Renal pelvis (tissue), 4 donors: ENCODE measurements around the gene PPTC7. TPM values are rescaled to one million over a fixed set of nuclear protein-coding genes. Genes with fewer than 3 reads are reported as not detected.
"Not testable (repeated sequence)": the region's sequence is repeated elsewhere in the genome, so short reads cannot be mapped to it uniquely, and the experiment has no call there.

Experiments
- DNase-seq: peaks from one replicate; pipeline ENCODE4 v3.0.0-alpha.2; 2013
- polyA plus RNA-seq, 3 donors: library from polyadenylated mRNA; unstranded; fragments of 120-200 nt; gene quantifications; one replicate each; pipeline ENCODE4 v1.2.1, GENCODE V29; 2013; ENCODE audit not compliant: insufficient read length in 3 of 3

The PPTC7 gene
- polyA plus RNA-seq, 3 donors = 17.7 to 20.9 (median 20.8) TPM

- peak; percentile 29 for DNase-seq
These were observed 8.4 kb upstream of the PPTC7 start for GRCh38 chr12:110591451-110592051.

- DNase-seq = peak; percentile 47
These were observed 7.7 kb upstream of the PPTC7 start for GRCh38 chr12:110590806-110591326.

DNA sequence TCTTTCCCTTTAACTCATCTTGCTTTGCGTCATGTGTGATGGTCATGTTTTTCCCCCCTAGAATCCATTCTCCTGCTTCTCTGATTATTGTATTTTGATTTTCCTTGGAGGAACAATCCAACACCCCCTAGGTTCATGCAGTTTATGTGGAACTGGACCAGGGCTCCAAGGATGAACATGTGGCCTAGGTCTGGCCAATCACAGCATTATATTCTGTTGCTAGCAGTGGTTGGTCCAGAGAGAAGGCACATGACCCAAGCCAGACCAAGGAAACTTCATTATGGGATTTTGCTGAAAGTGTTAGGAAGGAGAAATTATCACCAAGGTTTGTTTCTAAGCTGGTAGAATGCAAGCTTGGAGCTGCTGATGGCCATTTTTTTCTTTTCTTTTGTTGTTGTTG lies 6.9 kb upstream of the PPTC7 start:
- DNase-seq = no peak

DNA sequence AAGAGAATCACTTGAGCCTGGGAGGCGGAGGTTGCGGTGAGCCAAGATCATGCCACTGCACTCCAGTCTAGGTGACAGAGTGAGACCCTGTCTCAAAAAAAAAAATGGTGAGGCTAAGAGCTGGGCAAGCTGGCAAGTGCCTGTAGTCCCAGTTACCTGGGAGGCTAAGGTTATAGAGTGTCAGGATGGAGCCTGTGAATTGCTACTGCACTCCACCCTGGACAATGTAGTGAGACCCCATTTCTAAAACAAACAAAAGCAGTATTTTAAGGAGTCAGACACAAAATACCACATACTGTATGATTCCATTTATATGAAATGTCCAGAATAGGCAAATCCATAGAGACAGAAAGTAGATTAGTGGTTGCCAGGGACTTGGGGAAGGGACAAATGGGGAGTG lies 4.0 kb upstream of the PPTC7 start:
- not testable (repeated sequence) for DNase-seq

DNA sequence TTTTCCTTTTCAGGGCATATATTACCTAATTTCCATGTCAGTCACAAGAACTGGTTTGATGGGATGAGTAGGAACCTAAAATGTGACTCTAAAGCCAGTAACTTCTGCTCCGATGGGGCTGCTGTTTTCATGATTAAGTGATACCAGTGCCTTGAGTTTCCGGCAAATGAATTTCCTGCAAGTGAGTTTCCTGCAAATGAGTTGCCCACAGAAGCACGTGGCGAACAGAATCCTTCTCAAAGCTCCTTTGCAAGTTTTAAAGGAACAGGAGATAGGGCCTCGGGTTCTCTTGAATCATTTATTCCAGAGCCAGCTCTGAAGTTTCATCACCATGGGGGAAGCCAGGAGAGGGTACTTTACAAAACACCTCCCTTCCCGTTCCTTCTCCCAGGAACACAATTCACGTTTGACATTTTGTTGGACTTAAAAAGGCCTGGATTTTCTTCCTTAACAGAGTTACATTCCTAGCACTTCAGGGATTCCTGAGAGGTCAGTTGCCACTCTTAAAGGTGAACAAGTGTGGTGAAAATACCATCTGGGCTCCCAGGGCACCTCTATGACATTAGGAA lies 2.2 kb upstream of the PPTC7 start:
- DNase-seq = no peak

- no peak for DNase-seq
These were observed 612 bp downstream of the PPTC7 start for GRCh38 chr12:110582276-110583136.

DNA sequence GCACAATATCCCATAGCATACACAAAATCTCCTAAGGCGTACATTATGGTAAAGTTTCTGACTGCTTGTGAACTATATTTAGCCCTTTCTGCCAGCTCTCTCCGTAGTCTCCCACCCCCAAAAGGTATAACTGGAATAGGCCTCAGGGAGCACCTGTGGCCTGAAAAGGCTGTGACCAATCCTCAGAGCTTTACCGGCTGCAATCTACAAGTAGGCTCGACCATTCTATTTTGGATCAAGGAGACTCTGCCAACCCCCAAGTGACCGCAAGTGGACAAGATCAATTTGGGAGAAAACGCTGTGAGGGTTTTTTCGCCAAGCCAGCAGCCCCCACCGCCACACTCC lies 1.2 kb downstream of the PPTC7 start:
- DNase-seq = no peak

- no peak for DNase-seq
These were observed 3.4 kb downstream of the PPTC7 start for GRCh38 chr12:110579535-110580253.

DNA sequence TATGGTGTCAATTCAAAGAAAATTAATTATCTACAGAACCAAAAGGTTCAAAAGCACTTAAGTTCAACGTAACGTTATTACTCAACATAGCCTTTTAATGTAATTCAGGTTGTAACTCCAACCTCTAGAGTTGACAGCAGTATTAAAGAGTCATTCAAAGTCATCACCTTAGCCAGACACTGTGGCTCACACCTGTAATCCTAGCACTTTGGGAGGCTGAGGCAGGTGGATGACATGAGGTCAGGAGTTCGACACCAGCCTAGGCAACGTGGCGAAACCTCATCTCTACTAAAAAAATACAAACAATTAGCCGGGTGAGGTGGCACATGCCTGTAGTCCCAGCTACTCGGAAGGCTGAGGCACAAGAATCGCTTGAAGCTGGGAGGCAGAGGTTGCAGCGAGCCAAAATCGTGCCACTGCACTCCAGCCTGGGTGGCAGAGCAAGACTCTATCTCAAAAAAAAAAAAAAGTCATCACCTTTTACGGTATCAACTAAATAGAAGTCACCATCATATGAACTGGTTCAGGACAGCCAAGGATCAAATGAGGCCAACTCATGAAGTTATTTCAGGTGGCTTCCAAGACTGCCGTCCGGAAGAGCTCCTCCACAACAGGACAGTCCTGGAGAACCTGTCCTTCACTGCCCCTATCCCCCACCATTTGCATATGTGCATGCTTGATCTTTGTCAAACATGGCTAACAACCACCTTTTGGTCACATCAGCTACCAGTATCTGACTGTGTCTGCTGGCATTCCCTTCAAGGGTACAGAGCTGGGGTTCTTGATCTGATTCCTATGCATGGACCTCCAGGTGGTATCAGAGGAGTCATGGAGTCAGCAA lies 4.2 kb downstream of the PPTC7 start:
- DNase-seq = no peak

DNA sequence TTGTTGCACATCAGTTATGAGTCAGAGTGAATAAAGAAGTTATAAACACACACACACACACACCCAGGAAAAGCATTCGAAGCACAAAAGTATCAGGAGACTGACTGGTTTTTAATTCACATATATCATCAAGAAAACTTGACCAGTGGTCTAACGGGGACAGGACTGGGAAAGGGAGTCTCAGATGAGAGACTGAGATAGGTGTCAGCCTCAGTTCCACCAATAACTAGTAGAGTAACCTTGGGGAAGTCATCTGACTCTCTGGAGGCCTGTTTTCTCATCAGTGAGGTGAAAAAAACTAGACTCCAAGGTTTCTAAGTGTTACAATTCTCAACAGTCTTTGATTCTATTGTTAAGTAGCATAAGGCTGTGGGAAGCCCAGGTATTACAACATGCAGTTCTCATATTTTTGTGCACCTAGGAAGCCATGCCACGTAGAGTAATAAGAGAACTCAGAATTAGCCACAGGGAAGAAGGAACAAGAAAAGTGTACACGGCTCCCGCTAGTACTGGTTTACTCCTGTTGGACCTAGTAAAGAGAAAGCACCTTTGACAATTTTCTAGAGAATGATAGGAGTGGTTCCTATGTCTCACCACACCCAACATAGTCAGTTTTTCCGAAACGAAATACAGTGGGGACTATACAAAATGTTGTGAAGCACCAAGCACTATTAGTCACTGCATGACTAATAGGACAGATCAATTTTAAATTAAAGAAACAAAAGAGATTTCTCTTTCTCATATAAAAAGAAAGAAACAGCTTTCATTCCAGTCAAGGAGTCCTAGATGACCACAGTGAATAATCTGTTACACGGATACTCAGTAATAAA lies 5.0 kb downstream of the PPTC7 start:
- no peak for DNase-seq

DNA sequence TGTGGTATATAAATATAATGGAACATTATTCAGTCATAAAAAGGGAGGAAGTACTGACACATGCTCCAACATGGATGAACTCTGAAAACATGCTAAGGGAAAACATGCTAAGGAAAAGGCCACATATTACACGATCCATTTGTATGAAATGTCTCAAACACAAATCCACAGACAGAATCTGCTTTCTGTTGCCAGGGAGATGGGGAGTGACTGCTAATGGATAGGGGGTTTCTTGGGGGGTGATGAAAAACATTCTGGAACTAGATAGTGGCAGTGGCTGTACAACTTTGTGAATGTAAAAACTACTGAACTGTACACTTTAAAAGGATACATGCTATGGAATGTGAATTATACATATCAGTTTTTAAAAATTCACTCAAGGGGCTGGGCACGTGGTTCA lies 6.6 kb downstream of the PPTC7 start:
- DNase-seq = no peak

DNA sequence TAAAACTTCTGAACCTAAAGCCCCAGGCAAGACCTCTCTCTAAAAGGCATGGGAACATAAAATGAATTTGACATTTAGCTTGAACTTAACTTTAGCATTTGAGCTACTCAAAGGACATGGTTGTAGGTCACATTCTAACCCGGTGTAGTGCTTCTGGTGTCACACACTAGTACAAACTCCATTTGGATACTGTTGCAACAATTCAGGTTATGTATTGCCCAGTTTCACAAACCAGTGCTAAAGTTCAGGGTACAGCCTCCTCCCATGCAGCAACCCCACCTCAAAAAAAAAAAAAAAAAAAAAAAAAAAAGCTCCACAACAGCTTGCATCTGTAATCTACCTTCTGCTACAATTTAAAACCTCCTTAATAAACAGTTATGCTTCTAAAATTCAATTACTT lies 7.8 kb downstream of the PPTC7 start:
- no peak for DNase-seq

DNA sequence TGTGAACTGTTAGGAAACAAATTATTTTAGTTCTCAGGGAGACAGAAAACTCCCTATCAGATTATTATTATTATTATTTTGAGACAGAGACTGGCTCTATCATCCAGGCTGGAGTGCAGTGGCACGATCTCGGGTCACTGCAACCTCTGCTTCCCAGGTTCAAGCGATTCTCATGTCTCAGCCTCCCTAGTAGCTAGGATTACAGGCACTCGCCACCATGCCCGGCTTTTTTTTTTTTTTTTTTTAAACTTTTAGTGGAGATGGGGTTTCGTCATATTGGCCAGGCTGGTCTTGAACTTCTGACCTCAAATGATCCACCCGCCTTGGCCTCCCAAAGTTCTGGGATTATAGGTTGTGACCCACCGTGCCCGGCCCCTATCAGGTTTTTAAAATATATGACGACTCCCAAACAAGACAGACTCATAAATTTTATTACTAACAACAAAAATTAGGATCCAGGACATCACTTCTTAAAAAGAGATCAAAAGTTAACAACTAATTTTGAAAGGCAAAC lies 8.3 kb downstream of the PPTC7 start:
- DNase-seq = not testable (repeated sequence)

DNA sequence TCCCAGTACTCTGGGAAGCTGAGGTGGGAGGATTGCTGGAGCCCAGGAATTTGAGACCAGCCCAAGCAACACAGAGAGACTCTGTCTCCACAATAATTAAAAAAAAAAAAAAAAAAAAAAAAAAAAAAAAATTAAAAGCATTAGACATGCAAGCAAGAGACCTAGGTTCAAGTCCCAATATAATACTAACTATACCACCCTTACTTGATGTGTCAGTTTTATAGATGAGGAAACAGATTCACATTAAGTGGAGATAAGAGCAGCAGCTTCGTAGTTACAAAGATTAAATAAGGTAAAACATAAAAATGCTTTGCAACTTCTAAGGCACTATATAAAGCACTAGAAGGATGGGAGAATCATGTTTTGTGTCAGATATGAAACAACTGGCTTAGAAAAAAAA lies 9.1 kb downstream of the PPTC7 start:
- no peak for DNase-seq

DNA sequence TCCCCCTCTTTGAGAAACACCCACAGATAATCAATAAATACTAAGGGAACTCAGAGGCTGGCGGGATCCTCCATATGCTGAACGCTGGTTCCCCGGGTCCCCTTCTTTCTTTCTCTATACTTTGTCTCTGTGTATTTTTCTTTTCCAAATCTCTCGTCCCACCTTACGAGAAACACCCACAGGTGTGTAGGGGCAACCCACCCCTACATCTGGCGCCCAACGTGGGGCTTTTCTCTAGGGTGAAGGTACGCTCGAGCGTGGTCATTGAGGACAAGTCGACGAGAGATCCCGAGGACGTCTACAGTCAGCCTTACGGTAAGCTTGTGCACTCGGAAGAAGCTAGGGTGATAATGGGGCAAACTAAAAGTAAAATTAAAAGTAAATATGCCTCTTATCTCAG lies 12.3 kb downstream of the PPTC7 start:
- DNase-seq = not testable (repeated sequence)

DNA sequence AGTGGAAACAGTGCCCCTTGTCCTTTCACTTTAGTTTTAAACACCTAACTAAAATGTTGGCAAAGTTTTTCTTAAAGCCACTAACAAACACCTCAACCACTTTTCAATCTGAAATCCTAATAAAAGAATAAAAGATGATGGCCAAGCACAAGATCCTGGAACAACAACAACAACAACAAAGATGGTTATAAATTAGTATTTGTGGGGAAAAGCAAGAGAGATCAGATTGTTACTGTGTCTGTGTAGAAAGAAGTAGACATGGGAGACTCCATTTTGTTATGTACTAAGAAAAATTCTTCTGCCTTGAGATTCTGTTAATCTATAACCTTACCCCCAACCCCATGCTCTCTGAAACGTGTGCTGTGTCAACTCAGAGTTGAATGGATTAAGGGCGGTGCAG lies 13.3 kb downstream of the PPTC7 start:
- not testable (repeated sequence) for DNase-seq

DNA sequence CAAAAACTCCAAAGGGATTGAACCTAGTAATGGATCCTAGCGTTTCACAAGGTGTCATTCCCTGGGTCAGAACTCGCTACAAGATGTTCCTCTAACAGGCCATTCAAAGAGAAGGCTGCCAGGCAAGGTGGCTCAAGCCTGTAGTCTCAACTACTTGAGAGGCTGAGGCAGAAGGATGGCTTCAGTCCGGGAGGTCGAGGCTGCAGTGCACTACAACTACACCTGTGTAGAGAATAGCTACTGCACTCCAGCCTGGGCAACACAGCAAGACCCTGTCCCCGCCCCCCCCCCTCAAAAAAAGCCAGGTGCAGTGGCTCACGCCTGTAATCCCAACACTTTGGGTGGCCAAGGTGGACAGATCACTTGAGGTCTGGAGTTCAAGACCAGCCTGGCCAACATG lies 14.4 kb downstream of the PPTC7 start:
- DNase-seq = no peak

- DNase-seq = no peak
These were observed 16.1 kb downstream of the PPTC7 start for GRCh38 chr12:110566993-110567392.

- no peak for DNase-seq
These were observed 16.9 kb downstream of the PPTC7 start for GRCh38 chr12:110565894-110566871.
